WERI-Rb-1 (cell line): Measurements from ENCODE around the gene SORCS2.

Source experiments
- DNase-seq: peaks from one replicate; pipeline ENCODE4 v3.0.0-alpha.2; 2020
- H3K27ac ChIP-seq: fragments of 250-450 bp; sonication (Bioruptor Pico); 2 replicates; pipeline ENCODE4 v1.5.1; 2020; ENCODE audit warnings: mild to moderate bottlenecking, moderate library complexity
- H3K27me3 ChIP-seq: fragments of 250-450 bp; sonication (Bioruptor Pico); 2 replicates; pipeline ENCODE4 v1.5.1; 2021; ENCODE audit warnings: mild to moderate bottlenecking, low read depth, moderate library complexity; ENCODE audit not compliant: insufficient read depth, severe bottlenecking
- H3K36me3 ChIP-seq: fragments of 250-450 bp; sonication (Bioruptor Pico); 2 replicates; pipeline ENCODE4 v1.5.1; 2020; ENCODE audit warnings: mild to moderate bottlenecking, moderate library complexity
- H3K4me3 ChIP-seq: 2 replicates; pipeline ENCODE4 v1.5.1; 2011; ENCODE audit warnings: low read depth, mild to moderate bottlenecking, control low read depth, low read length
- H3K9me3 ChIP-seq: fragments of 250-450 bp; sonication (Bioruptor Pico); 2 replicates; pipeline ENCODE4 v1.5.1; 2021; ENCODE audit warnings: mild to moderate bottlenecking, moderate library complexity; ENCODE audit not compliant: severe bottlenecking
- CTCF ChIP-seq: IDR thresholded peaks from 2 replicates; pipeline ENCODE4 v1.5.1; 2011; ENCODE audit warnings: low read depth, mild to moderate bottlenecking, control low read depth, inconsistent platforms, low read length

Gene SORCS2

GRCh38 chr4:7498446-7499200, 306.3 kb downstream of the SORCS2 start:
- no peak for TF ChIP-seq CTCF
- Histone ChIP-seq H3K4me3 (no peak overlapping the region), H3K36me3 (peaks cover 17% of the 10 kb centered on the region), H3K27ac (no peak overlapping the region), H3K9me3 (no peaks in the 10 kb centered on the region), H3K27me3 (no peaks in the 10 kb centered on the region)
- DNase-seq: no peak

- Histone ChIP-seq H3K27ac (no peak overlapping the region), H3K4me3 (no peak overlapping the region), H3K9me3 (no peaks in the 10 kb centered on the region), H3K27me3 (no peaks in the 10 kb centered on the region), H3K36me3 (peaks cover 17% of the 10 kb centered on the region)
- no peak for DNase-seq
- TF ChIP-seq CTCF: no peak
Observed at GRCh38 chr4:7499661-7500060, 307.3 kb downstream of the SORCS2 start.

GRCh38 chr4:7500404-7500803, 308.1 kb downstream of the SORCS2 start:
- Histone ChIP-seq H3K27me3 (no peaks in the 10 kb centered on the region), H3K36me3 (peaks cover 15% of the 10 kb centered on the region), H3K9me3 (no peaks in the 10 kb centered on the region), H3K27ac (no peak overlapping the region), H3K4me3 (no peak overlapping the region)
- TF ChIP-seq CTCF: no peak
- no peak for DNase-seq

- Histone ChIP-seq H3K27ac (no peak overlapping the region), H3K27me3 (no peaks in the 10 kb centered on the region), H3K9me3 (no peaks in the 10 kb centered on the region), H3K4me3 (no peak overlapping the region), H3K36me3 (peaks cover 15% of the 10 kb centered on the region)
- DNase-seq: no peak
- TF ChIP-seq CTCF: no peak
Observed at GRCh38 chr4:7501314-7501713, 309.0 kb downstream of the SORCS2 start.

- no peak for TF ChIP-seq CTCF
- no peaks in the 10 kb centered on the region for H3K27me3 ChIP-seq
Observed at GRCh38 chr4:7501873-7502272, 309.5 kb downstream of the SORCS2 start.

More at GRCh38 chr4:7501873-7502272, 309.5 kb downstream of the SORCS2 start:
- Histone ChIP-seq H3K36me3 (peaks cover 15% of the 10 kb centered on the region), H3K9me3 (no peaks in the 10 kb centered on the region), H3K4me3 (no peak overlapping the region), H3K27ac (no peak overlapping the region)
- DNase-seq: no peak
